Measurements from ENCODE around the gene IVNS1ABP.
"Not testable (repeated sequence)": the region's sequence is repeated elsewhere in the genome, so short reads cannot be mapped to it uniquely, and the experiment has no call there.

Gene IVNS1ABP

GRCh38 chr1:185260611-185261010 is 56.4 kb downstream of the IVNS1ABP start:
- H3K36me3 ChIP-seq (ENCODE audit: control insufficient read depth, low read length) = no peaks in the 10 kb centered on the region
- H3K4me1 ChIP-seq (ENCODE audit: control insufficient read depth, low read length) = no peaks in the 10 kb centered on the region
- no peak for TF ChIP-seq CTCF (IDR thresholded peaks at IDR 0.05; ENCODE audit: low read depth, low read length, poor library complexity, severe bottlenecking)
- no peak for TF ChIP-seq EZH2phosphoT487 (IDR thresholded peaks at IDR 0.05; ENCODE audit: borderline replicate concordance, low read length)
- H4K20me1 ChIP-seq (ENCODE audit: control insufficient read depth, insufficient read depth, low read depth, low read length) = no peaks in the 10 kb centered on the region
- no peaks in the 10 kb centered on the region for H3F3A ChIP-seq (ENCODE audit: control insufficient read depth, insufficient read depth)
- H3K4me3 ChIP-seq (ENCODE audit: low read length) = no peak overlapping the region
- H3K27ac ChIP-seq (ENCODE audit: low read depth, low read length) = no peak overlapping the region
- H3K9me2 ChIP-seq (replicated peaks; ENCODE audit: control insufficient read depth, low read length) = no peaks in the 10 kb centered on the region
- H3K9me3 ChIP-seq (ENCODE audit: control insufficient read depth, insufficient read depth, low read length) = no peaks in the 10 kb centered on the region
- no peaks in the 10 kb centered on the region for H3K79me2 ChIP-seq (ENCODE audit: control insufficient read depth, low read length)
- H3K27me3 ChIP-seq (ENCODE audit: control insufficient read depth, low read length) = no peaks in the 10 kb centered on the region
- no peak overlapping the region for H3K4me2 ChIP-seq (ENCODE audit: low read length)

- Histone ChIP-seq H3K9me3 (ENCODE audit: control insufficient read depth, insufficient read depth, low read length) (no peaks in the 10 kb centered on the region), H3K27me3 (ENCODE audit: control insufficient read depth, low read length) (no peaks in the 10 kb centered on the region), H3K27ac (ENCODE audit: low read depth, low read length) (no peak overlapping the region), H3K79me2 (ENCODE audit: control insufficient read depth, low read length) (no peaks in the 10 kb centered on the region), H3K36me3 (ENCODE audit: control insufficient read depth, low read length) (no peaks in the 10 kb centered on the region), H3K4me3 (ENCODE audit: low read length) (no peak overlapping the region), H3F3A (ENCODE audit: control insufficient read depth, insufficient read depth) (no peaks in the 10 kb centered on the region), H3K4me2 (ENCODE audit: low read length) (no peak overlapping the region), H3K4me1 (ENCODE audit: control insufficient read depth, low read length) (no peaks in the 10 kb centered on the region), H3K9me2 (replicated peaks; ENCODE audit: control insufficient read depth, low read length) (no peaks in the 10 kb centered on the region), H4K20me1 (ENCODE audit: control insufficient read depth, insufficient read depth, low read depth, low read length) (no peaks in the 10 kb centered on the region)
- TF ChIP-seq EZH2phosphoT487 (IDR thresholded peaks at IDR 0.05; ENCODE audit: borderline replicate concordance, low read length) (no peak), CTCF (IDR thresholded peaks at IDR 0.05; ENCODE audit: low read depth, low read length, poor library complexity, severe bottlenecking) (no peak)
Observed at GRCh38 chr1:185258676-185259075, 58.4 kb downstream of the IVNS1ABP start.

- TF ChIP-seq EZH2phosphoT487 (IDR thresholded peaks at IDR 0.05; ENCODE audit: borderline replicate concordance, low read length) (no peak), CTCF (IDR thresholded peaks at IDR 0.05; ENCODE audit: low read depth, low read length, poor library complexity, severe bottlenecking) (no peak)
- Histone ChIP-seq H4K20me1 (ENCODE audit: control insufficient read depth, insufficient read depth, low read depth, low read length) (no peaks in the 10 kb centered on the region), H3K36me3 (ENCODE audit: control insufficient read depth, low read length) (no peaks in the 10 kb centered on the region), H3K4me2 (ENCODE audit: low read length) (no peak overlapping the region), H3K9me3 (ENCODE audit: control insufficient read depth, insufficient read depth, low read length) (no peaks in the 10 kb centered on the region), H3K4me1 (ENCODE audit: control insufficient read depth, low read length) (no peaks in the 10 kb centered on the region), H3K79me2 (ENCODE audit: control insufficient read depth, low read length) (no peaks in the 10 kb centered on the region), H3F3A (ENCODE audit: control insufficient read depth, insufficient read depth) (no peaks in the 10 kb centered on the region), H3K9me2 (replicated peaks; ENCODE audit: control insufficient read depth, low read length) (no peaks in the 10 kb centered on the region), H3K27me3 (ENCODE audit: control insufficient read depth, low read length) (no peaks in the 10 kb centered on the region), H3K4me3 (ENCODE audit: low read length) (no peak overlapping the region), H3K27ac (ENCODE audit: low read depth, low read length) (no peak overlapping the region)
Observed at GRCh38 chr1:185257950-185258208, 59.2 kb downstream of the IVNS1ABP start.

- H3K9me3 ChIP-seq (ENCODE audit: control insufficient read depth, insufficient read depth, low read length); H3K9me2 ChIP-seq (replicated peaks; ENCODE audit: control insufficient read depth, low read length); H3F3A ChIP-seq (ENCODE audit: control insufficient read depth, insufficient read depth); H3K36me3 ChIP-seq (ENCODE audit: control insufficient read depth, low read length); H3K4me2 ChIP-seq (ENCODE audit: low read length); H3K4me1 ChIP-seq (ENCODE audit: control insufficient read depth, low read length); H3K4me3 ChIP-seq (ENCODE audit: low read length); H3K27me3 ChIP-seq (ENCODE audit: control insufficient read depth, low read length); H4K20me1 ChIP-seq (ENCODE audit: control insufficient read depth, insufficient read depth, low read depth, low read length); H3K79me2 ChIP-seq (ENCODE audit: control insufficient read depth, low read length); H3K27ac ChIP-seq (ENCODE audit: low read depth, low read length): not testable (repeated sequence)
Observed at GRCh38 chr1:185257116-185257949, 59.7 kb downstream of the IVNS1ABP start.

GRCh38 chr1:185255595-185255994 is 61.4 kb downstream of the IVNS1ABP start:
- H3K27ac ChIP-seq (ENCODE audit: low read depth, low read length); H3K79me2 ChIP-seq (ENCODE audit: control insufficient read depth, low read length); H3K27me3 ChIP-seq (ENCODE audit: control insufficient read depth, low read length); H3K4me2 ChIP-seq (ENCODE audit: low read length); H3F3A ChIP-seq (ENCODE audit: control insufficient read depth, insufficient read depth); H3K36me3 ChIP-seq (ENCODE audit: control insufficient read depth, low read length); H3K4me3 ChIP-seq (ENCODE audit: low read length); H3K4me1 ChIP-seq (ENCODE audit: control insufficient read depth, low read length); H3K9me3 ChIP-seq (ENCODE audit: control insufficient read depth, insufficient read depth, low read length); H4K20me1 ChIP-seq (ENCODE audit: control insufficient read depth, insufficient read depth, low read depth, low read length); H3K9me2 ChIP-seq (replicated peaks; ENCODE audit: control insufficient read depth, low read length): not testable (repeated sequence)

GRCh38 chr1:185252404-185252803 is 64.6 kb downstream of the IVNS1ABP start:
- H3K27me3 ChIP-seq (ENCODE audit: control insufficient read depth, low read length); H3K4me3 ChIP-seq (ENCODE audit: low read length); H3K4me2 ChIP-seq (ENCODE audit: low read length); H3F3A ChIP-seq (ENCODE audit: control insufficient read depth, insufficient read depth); H3K4me1 ChIP-seq (ENCODE audit: control insufficient read depth, low read length); H3K9me3 ChIP-seq (ENCODE audit: control insufficient read depth, insufficient read depth, low read length); H3K27ac ChIP-seq (ENCODE audit: low read depth, low read length); H4K20me1 ChIP-seq (ENCODE audit: control insufficient read depth, insufficient read depth, low read depth, low read length); H3K9me2 ChIP-seq (replicated peaks; ENCODE audit: control insufficient read depth, low read length); H3K79me2 ChIP-seq (ENCODE audit: control insufficient read depth, low read length); H3K36me3 ChIP-seq (ENCODE audit: control insufficient read depth, low read length): not testable (repeated sequence)
